ENCODE results near the gene TBC1D8.

GRCh38 chr2:101082998-101083397 is 68.2 kb downstream of the TBC1D8 start:
- TF ChIP-seq CTCF (IDR thresholded peaks at IDR 0.05) (no peak), POLR2A (IDR thresholded peaks at IDR 0.05) (no peak)
